HG03457 (cell line): ENCODE data around the gene SLC39A5.

Experiments
- ATAC-seq: cut with Tn5 transposase; IDR thresholded peaks from one replicate; pipeline ENCODE4 v1.9.1; 2021; ENCODE audit warnings: moderate number of reproducible peaks; ENCODE audit not compliant: unreplicated experiment

SLC39A5 gene

GRCh38 chr12:56212361-56212760 is 17.5 kb upstream of the SLC39A5 start:
- no peak for ATAC-seq

- no peak for ATAC-seq
These were observed 16.0 kb upstream of the SLC39A5 start for GRCh38 chr12:56213878-56214277.

- ATAC-seq = no peak
These were observed 13.4 kb upstream of the SLC39A5 start for GRCh38 chr12:56216461-56216860.

GRCh38 chr12:56219840-56220239 is 10.0 kb upstream of the SLC39A5 start:
- ATAC-seq = no peak

GRCh38 chr12:56220611-56221231 is 9.1 kb upstream of the SLC39A5 start:
- ATAC-seq = no peak

- peak; percentile 18 for ATAC-seq
These were observed 8.6 kb upstream of the SLC39A5 start for GRCh38 chr12:56221232-56221756.

GRCh38 chr12:56221757-56222530 is 7.9 kb upstream of the SLC39A5 start, which contains the start of gene RNF41:
Gene RNF41 (minus strand): TSS chr12:56221922. CDS start chr12:56214047, 7,875 bp downstream.
- peak; percentile 73 for ATAC-seq

- ATAC-seq = no peak
These were observed 7.3 kb upstream of the SLC39A5 start for GRCh38 chr12:56222531-56222895.

GRCh38 chr12:56223571-56224101 is 6.2 kb upstream of the SLC39A5 start:
- no peak for ATAC-seq

GRCh38 chr12:56224102-56224701 is 5.6 kb upstream of the SLC39A5 start, which contains the start of gene NABP2:
Gene NABP2 (plus strand): TSS chr12:56224342. CDS start chr12:56224857, 515 bp downstream.
- ATAC-seq = peak; percentile 58

GRCh38 chr12:56224954-56225353 is 4.9 kb upstream of the SLC39A5 start:
- ATAC-seq = no peak

GRCh38 chr12:56229082-56229481 is 769 bp upstream of the SLC39A5 start:
- no peak for ATAC-seq

- ATAC-seq = no peak
These were observed 757 bp downstream of the SLC39A5 start for GRCh38 chr12:56230432-56231183.

- ATAC-seq = no peak
These were observed 1.3 kb downstream of the SLC39A5 start for GRCh38 chr12:56231184-56231582.

GRCh38 chr12:56234746-56235436 is 5.0 kb downstream of the SLC39A5 start:
- ATAC-seq = no peak

GRCh38 chr12:56236091-56236490 is 6.2 kb downstream of the SLC39A5 start:
- no peak for ATAC-seq

GRCh38 chr12:56236985-56237384 is 7.1 kb downstream of the SLC39A5 start:
- ATAC-seq = no peak

GRCh38 chr12:56237552-56237951 is 7.7 kb downstream of the SLC39A5 start:
- ATAC-seq = no peak

- ATAC-seq = no peak
These were observed 11.8 kb downstream of the SLC39A5 start for GRCh38 chr12:56241424-56242303.
